Sigmoid colon (tissue), 7 donors: ENCODE results near the gene PITX3. TPM values are rescaled to one million over a fixed set of nuclear protein-coding genes. Genes with fewer than 3 reads are reported as not detected.
"Not testable (repeated sequence)": the region's sequence is repeated elsewhere in the genome, so short reads cannot be mapped to it uniquely, and the experiment has no call there.

Experiments
- DNase-seq: peaks from one replicate; pipeline ENCODE4 v3.0.0-alpha.2; 2019
- H3K27ac ChIP-seq, 4 donors: fragments of 200-600 bp; sonication (generic); one replicate each; pipeline ENCODE4 v1.5.1; 2016 to 2019; ENCODE audit warnings: mild to moderate bottlenecking in 1 of 4
- H3K27me3 ChIP-seq, 3 donors: fragments of 200-600 bp; sonication (generic); one replicate each; pipeline ENCODE4 v1.5.1; 2019; ENCODE audit warnings: mild to moderate bottlenecking in 1 of 3
- H3K36me3 ChIP-seq, 4 donors: fragments of 200-600 bp; sonication (generic); one replicate each; pipeline ENCODE4 v1.5.1; 2016 to 2019
- H3K4me1 ChIP-seq, 4 donors: fragments of 200-600 bp; sonication (generic); one replicate each; pipeline ENCODE4 v1.5.1; 2017 to 2019
- H3K4me3 ChIP-seq, 4 donors: fragments of 200-600 bp; sonication (generic); one replicate each; pipeline ENCODE4 v1.5.1; 2017 to 2019; ENCODE audit warnings: mild to moderate bottlenecking in 2 of 4, moderate library complexity in 1 of 4
- H3K9me3 ChIP-seq, 4 donors: fragments of 200-600 bp in 3 of 4; sonication (generic) in 3 of 4; one replicate each; pipeline versions ENCODE4 v1.5.1 to v1.6.1; 2013 to 2019
- EP300 ChIP-seq, 4 donors: sonication (generic); formaldehyde crosslinking; IDR thresholded peaks; one replicate each; pipeline ENCODE4 v1.6.1; 2017; ENCODE audit warnings: antibody characterized with exemption in 4 of 4
- POLR2A ChIP-seq, 2 donors: fragments of 450-650 bp; IDR thresholded peaks; one replicate each; pipeline ENCODE4 v1.6.1; 2016; ENCODE audit warnings: antibody characterized with exemption in 2 of 2, mild to moderate bottlenecking in 2 of 2, moderate library complexity in 2 of 2
- POLR2AphosphoS5 ChIP-seq, 4 donors: sonication (generic); formaldehyde crosslinking; IDR thresholded peaks; one replicate each; pipeline ENCODE4 v1.6.1; 2017; ENCODE audit warnings: antibody characterized with exemption in 4 of 4
- WGBS, 2 donors: extraction: QIAGEN DNeasy Blood & Tissue Kit; methylation state at CpG; one replicate each; pipeline ENCODE4 v1.1.7; 2013; 5-methylcytosine and 5-hydroxymethylcytosine counted together
- intact Hi-C: fragments of 100-400 bp; cut with DNase I; formaldehyde crosslinking; loops from one replicate; pipeline ENCODE4 v1.15.1; 2023
- polyA plus RNA-seq, 3 donors: library from polyadenylated mRNA; stranded (reverse); fragments of 200-250 nt; gene quantifications; one replicate each; pipeline ENCODE4 v1.2.3, GENCODE V29; 2013
- total RNA-seq, 4 donors: library from RNA; depleted of rRNA; stranded (reverse); fragments of >200 nt; gene quantifications; one replicate each; pipeline ENCODE4 v1.1.0, GENCODE V29; 2016
- TF ChIP-seq, protein P1 (sequence below), 4 experiments: fragments of 450-650 bp in 3 of 4; fragments of 200-600 bp in 1 of 4; IDR thresholded peaks; one replicate each; pipeline ENCODE4 v1.5.1; 2016 to 2019; ENCODE audit warnings: antibody characterized with exemption in 4 of 4, mild to moderate bottlenecking in 3 of 4, moderate library complexity in 2 of 4
- donor health status: healthy with polysubstance abuse.
- donor health status: Bipolar disorder and iron deficiency.
- donor health status: healthy.

PITX3 gene
- total and polyA plus RNA-seq, 7 donors = not detected

- Histone ChIP-seq H3K4me3 (no peak overlapping the region), H3K9me3 (no peaks in the 10 kb centered on the region), H3K27ac (no peak overlapping the region), H3K36me3 (peaks cover 0 to 17% (median 3%) of the 10 kb centered on the region in 4 donors), H3K4me1 (no peaks in the 10 kb centered on the region), H3K27me3 (no peaks in the 10 kb centered on the region)
- intact Hi-C loops = no loop called here
- 98 to 100% methylated on average over 2 of the region's 2 CpGs for WGBS, 2 donors
- no peak for DNase-seq
- TF ChIP-seq, protein P1, sequence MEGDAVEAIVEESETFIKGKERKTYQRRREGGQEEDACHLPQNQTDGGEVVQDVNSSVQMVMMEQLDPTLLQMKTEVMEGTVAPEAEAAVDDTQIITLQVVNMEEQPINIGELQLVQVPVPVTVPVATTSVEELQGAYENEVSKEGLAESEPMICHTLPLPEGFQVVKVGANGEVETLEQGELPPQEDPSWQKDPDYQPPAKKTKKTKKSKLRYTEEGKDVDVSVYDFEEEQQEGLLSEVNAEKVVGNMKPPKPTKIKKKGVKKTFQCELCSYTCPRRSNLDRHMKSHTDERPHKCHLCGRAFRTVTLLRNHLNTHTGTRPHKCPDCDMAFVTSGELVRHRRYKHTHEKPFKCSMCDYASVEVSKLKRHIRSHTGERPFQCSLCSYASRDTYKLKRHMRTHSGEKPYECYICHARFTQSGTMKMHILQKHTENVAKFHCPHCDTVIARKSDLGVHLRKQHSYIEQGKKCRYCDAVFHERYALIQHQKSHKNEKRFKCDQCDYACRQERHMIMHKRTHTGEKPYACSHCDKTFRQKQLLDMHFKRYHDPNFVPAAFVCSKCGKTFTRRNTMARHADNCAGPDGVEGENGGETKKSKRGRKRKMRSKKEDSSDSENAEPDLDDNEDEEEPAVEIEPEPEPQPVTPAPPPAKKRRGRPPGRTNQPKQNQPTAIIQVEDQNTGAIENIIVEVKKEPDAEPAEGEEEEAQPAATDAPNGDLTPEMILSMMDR (IDR thresholded peaks at IDR 0.05) = no peak
- TF ChIP-seq POLR2AphosphoS5 (IDR thresholded peaks at IDR 0.05) (no peak), EP300 (IDR thresholded peaks at IDR 0.05) (no peak), POLR2A (IDR thresholded peaks at IDR 0.05) (no peak)
Measured at GRCh38 chr10:102255404-102255803, 14.1 kb upstream of the PITX3 start.

- Histone ChIP-seq H3K36me3 (peaks cover 0 to 7% (median 0%) of the 10 kb centered on the region in 4 donors), H3K4me3 (no peak overlapping the region), H3K4me1 (no peaks in the 10 kb centered on the region), H3K9me3 (no peaks in the 10 kb centered on the region), H3K27ac (no peak overlapping the region), H3K27me3 (no peaks in the 10 kb centered on the region)
- intact Hi-C loops = no loop called here
- DNase-seq = no peak
- TF ChIP-seq POLR2AphosphoS5 (IDR thresholded peaks at IDR 0.05) (no peak), EP300 (IDR thresholded peaks at IDR 0.05) (no peak), POLR2A (IDR thresholded peaks at IDR 0.05) (no peak)
- TF ChIP-seq, protein P1 (IDR thresholded peaks at IDR 0.05) = no peak
- 41 to 65% methylated on average over 1 of the region's 1 CpG for WGBS, 2 donors
Measured at GRCh38 chr10:102254426-102254825, 13.1 kb upstream of the PITX3 start.

- H3K27ac ChIP-seq, H3K9me3 ChIP-seq, H3K36me3 ChIP-seq, intact Hi-C loops, DNase-seq, H3K4me3 ChIP-seq, H3K27me3 ChIP-seq: not testable (repeated sequence)
- H3K4me1 ChIP-seq = peaks cover 0 to 19% (median 10%) of the 10 kb centered on the region in 4 donors
- 92 to 97% methylated on average over 3 of the region's 3 CpGs for WGBS, 2 donors
Measured at GRCh38 chr10:102252508-102252907, 11.2 kb upstream of the PITX3 start.

GRCh38 chr10:102247734-102248133, 6.4 kb upstream of the PITX3 start:
- TF ChIP-seq POLR2A (IDR thresholded peaks at IDR 0.05) = no peak
- no peak for TF ChIP-seq POLR2AphosphoS5 (IDR thresholded peaks at IDR 0.05)
- TF ChIP-seq, protein P1 (IDR thresholded peaks at IDR 0.05) = no peak
- TF ChIP-seq EP300 (IDR thresholded peaks at IDR 0.05) = no peak
- intact Hi-C loops = no loop called here
- Histone ChIP-seq H3K4me1 (peaks cover 0 to 41% (median 32%) of the 10 kb centered on the region in 4 donors), H3K9me3 (no peaks in the 10 kb centered on the region), H3K4me3 (no peak overlapping the region), H3K27ac (no peak overlapping the region), H3K36me3 (no peaks in the 10 kb centered on the region), H3K27me3 (no peaks in the 10 kb centered on the region)
- DNase-seq = no peak

GRCh38 chr10:102246261-102246660, 4.9 kb upstream of the PITX3 start:
- DNase-seq = no peak
- peak overlapping the region; percentile 89 to 91 (median 90) for H3K27ac ChIP-seq
- 3 to 35% methylated on average over 3 of the region's 3 CpGs for WGBS, 2 donors

More at GRCh38 chr10:102246261-102246660, 4.9 kb upstream of the PITX3 start:
- no peak for TF ChIP-seq POLR2A (IDR thresholded peaks at IDR 0.05)
- TF ChIP-seq EP300 (IDR thresholded peaks at IDR 0.05) = no peak
- TF ChIP-seq POLR2AphosphoS5 (IDR thresholded peaks at IDR 0.05) = no peak
- TF ChIP-seq, protein P1 (IDR thresholded peaks at IDR 0.05) = no peak
- Histone ChIP-seq H3K4me1 (peaks cover 0 to 53% (median 44%) of the 10 kb centered on the region in 4 donors), H3K27me3 (no peaks in the 10 kb centered on the region), H3K4me3 (peak overlapping the region; percentile 77 to 83 (median 77)), H3K9me3 (no peaks in the 10 kb centered on the region), H3K36me3 (no peaks in the 10 kb centered on the region)
- intact Hi-C loops = no loop called here
